HG02642 (cell line): ENCODE results near the gene SLC12A6.
A peak's percentile ranks its signal among the peaks of the same experiment; 100 is the strongest.
"Not testable (repeated sequence)": the region's sequence is repeated elsewhere in the genome, so short reads cannot be mapped to it uniquely, and the experiment has no call there.

Experiments used
- ATAC-seq: cut with Tn5 transposase; IDR thresholded peaks from one replicate; pipeline ENCODE4 v1.9.1; 2021; ENCODE audit warnings: mild to moderate bottlenecking; ENCODE audit not compliant: unreplicated experiment, poor library complexity

SLC12A6 gene

GRCh38 chr15:34358367-34358766 is 20.8 kb upstream of the SLC12A6 start:
- no peak for ATAC-seq

DNA sequence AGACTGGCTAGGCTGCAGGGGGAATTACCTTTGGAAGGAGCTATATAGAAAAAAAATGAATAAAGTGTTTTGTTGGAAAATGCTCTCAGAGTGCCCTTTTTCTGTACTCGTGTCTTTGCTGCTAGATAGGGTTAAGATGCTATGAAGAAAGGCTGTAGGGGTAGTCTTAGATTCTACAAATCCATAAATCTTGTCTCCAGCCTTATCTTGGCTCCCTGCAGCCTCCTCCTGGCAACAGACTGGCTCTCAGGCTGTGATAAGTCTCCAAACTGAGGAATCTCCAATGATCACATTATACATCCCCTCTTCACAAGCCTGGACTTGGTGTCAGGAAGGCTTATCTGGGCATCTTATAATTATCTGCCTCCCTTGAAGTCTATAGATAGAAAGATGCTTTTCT is 20.1 kb upstream of the SLC12A6 start:
- no peak for ATAC-seq

GRCh38 chr15:34355241-34355640 is 17.7 kb upstream of the SLC12A6 start:
- ATAC-seq: no peak

- ATAC-seq: no peak
Observed at GRCh38 chr15:34354286-34354685, 16.7 kb upstream of the SLC12A6 start.

- no peak for ATAC-seq
Observed at GRCh38 chr15:34353627-34354026, 16.0 kb upstream of the SLC12A6 start.

DNA sequence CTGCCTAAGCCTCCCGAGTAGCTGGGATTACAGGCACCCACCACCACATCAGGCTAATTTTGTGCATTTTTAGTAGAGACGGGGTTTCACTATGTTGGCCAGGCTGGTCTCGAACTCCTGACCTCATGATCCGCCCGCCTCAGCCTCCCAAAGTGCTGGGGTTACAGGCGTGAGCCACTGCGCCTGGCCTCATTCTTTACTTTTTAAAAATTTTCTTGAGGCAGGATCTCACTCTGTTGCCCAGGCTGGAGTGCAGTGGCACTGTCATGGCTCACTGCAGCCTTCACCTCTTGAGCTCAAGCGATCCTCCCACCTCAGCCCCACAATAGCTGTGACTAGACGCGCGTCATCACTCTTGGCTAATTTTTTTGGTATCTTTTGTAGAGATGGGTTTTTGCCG is 15.4 kb upstream of the SLC12A6 start:
- ATAC-seq: not testable (repeated sequence)

GRCh38 chr15:34349769-34350168 is 12.2 kb upstream of the SLC12A6 start:
- no peak for ATAC-seq

GRCh38 chr15:34348735-34349300 is 11.2 kb upstream of the SLC12A6 start:
- no peak for ATAC-seq

- no peak for ATAC-seq
Observed at GRCh38 chr15:34347951-34348638, 10.5 kb upstream of the SLC12A6 start.

DNA sequence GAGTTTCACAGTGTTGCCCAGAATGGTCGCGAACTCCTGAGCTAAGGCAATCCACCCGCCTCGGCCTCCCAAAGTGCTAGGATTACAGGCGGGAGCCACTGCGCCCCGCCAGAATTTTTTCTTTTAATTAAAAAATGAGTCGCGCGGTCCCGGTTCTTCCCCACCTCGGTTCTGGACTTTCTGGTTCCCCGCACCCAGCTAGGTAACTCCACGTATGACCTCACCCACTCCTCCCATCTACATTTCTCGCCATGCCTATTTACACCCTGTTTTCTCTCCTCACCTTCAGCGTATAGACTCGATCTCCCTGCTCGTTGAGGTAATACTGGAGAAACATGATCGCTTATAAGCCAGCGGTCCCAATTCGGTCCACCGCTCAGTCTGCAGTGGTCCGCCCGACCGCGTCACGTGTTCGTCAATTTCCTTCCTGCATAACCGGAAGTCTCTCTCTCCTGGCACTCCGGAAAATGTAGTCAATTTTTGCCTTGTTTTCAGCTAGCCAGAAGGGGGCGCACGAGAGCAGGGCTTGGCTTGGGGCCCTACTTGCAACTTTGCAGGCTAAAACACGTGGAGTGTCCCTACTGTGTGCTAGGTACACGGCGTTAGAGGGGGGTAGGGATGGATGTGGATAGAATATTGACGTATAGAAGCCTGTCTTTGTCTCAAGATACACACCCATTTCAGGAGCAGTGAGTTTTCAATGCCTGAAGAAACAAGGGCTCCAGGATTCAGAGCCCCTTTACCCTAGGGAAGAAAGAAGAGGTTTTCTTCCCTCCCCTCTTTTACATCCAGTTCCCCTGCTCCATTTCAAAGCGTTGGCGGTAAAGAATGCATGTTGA is 5.4 kb upstream of the SLC12A6 start, which contains the start of the genes NOP10 and NUTM1:
TSS of gene NOP10 (minus strand) at position 400 of the 839 bp plus-strand sequence. CDS start at position 337, 63 bp downstream.
TSS of gene NUTM1 (plus strand) at position 579 of the 839 bp plus-strand sequence. CDS start 382 bp downstream, outside the sequence.
- ATAC-seq: peak; percentile 94

DNA sequence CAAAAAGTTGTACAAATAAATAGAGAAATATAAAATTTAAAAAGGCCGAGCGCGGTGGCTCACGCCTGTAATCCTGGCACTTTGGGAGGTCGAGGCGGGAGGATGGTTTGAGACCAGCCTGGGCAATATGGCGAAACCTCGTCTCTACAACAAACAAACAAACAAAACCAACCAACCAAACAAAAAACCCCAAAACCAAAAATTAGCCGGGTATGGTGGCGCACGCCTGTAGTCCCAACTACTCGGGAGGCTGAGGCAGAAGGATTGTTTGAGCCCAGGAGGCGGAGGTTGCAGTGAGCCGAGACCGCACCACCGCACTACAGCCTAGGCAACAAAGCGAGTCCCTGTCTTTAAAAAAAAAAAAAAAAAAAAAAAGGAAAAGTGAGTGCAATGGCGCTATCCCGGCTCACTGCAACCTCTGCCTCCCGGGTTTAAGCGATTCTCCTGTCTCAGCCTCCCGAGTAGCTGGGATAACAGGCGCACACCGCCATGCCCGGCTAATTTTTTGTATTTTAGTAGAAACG is 4.7 kb upstream of the SLC12A6 start:
- ATAC-seq: not testable (repeated sequence)

GRCh38 chr15:34341381-34342212 is 4.0 kb upstream of the SLC12A6 start:
- ATAC-seq: no peak

GRCh38 chr15:34339946-34340345 is 2.4 kb upstream of the SLC12A6 start:
- no peak for ATAC-seq

DNA sequence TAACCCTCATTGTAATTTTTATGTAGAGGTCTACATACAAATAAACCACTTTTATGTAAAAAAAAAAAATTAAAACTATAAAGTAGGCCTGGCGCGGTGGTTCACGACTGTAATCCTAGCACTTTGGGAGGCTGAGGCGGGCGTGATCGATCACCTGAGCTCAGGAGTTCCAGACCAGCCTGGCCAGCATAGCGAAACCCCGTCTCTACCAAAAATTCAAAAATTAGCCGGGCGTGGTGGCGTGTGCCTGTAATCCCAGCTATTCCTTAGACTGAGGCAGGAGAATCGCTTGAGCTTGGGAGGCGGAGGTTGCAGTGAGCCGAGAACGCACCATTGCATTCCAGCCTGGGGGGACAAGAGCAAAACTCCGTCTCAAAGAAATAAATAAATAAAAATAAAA is 766 bp upstream of the SLC12A6 start:
- ATAC-seq: no peak

GRCh38 chr15:34336991-34337556 is 507 bp downstream of the SLC12A6 start:
- ATAC-seq: peak; percentile 10

DNA sequence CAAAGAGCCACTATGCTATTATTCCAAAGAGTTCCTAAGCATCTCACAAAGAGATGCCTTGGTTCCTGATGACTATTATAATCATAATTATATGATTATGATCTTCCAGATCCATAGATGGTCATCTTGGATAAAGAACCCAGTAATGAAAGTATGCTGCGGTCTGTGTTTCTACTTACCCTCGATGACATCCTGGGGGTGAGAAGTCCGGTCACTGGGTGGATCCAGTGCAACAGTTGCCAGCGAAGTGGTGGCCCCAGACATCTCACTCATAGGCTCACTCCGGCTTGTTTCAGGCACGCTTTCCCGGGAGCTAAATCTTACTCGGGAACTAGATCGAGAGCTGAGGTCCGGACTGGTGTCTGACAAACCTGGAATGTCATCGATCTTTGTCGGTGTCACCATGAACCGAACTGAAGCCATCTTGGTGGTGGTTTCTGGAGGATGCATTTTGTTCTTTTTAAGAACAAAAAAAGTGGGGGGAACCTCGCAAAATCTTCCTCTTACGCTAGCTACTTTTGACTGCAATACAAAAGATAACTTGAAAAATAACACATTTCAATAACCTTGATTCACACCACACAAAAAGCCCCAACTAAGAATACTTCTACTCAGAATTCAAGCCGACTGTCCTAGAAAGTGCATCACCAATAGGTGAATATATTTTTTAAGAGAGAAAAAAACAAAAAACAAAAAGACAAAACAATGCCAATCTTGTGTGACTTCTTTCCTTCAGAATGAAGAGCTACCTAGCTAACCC is 1.2 kb downstream of the SLC12A6 start:
- ATAC-seq: no peak

DNA sequence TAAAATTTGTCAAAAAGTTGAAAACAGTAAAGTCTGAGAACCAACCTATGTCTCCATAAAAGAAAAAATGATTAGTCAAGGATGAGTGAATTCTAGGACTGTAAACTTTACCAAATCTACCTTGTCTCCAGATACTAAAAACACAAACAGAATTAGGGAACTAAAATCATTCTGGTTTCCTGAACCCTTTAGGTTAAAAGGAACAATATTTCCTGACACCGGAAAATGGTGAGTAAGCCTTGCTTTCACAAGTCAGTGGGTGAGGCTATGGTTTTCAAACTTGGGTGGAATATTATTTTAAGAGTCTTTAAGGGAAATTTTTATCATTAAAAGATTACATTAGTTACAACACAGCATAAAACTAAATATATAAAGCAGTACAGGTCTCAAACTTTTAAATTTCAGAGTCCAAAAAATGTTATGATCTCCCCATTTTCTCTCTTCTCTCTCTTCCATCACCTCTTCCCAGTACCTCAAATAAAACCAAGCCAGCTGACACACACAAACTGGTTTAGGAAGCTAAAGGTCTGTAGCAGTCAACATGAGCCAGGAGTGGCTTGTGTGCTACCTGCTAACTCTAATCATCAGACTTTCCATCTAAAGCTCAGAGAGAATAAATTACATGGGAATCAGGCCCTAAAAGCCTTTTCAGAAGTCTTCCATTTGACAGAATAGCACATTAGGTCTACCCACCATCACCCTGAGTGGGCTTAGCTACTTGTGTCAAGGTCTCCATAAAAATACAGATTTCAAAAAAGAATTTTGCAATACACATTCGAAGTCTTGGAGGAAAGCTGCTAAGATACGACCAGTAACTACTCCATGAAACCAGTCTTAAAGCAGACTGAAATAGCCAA is 2.2 kb downstream of the SLC12A6 start:
- ATAC-seq: no peak

GRCh38 chr15:34334672-34335071 is 2.9 kb downstream of the SLC12A6 start:
- ATAC-seq: no peak
